Activated T-cell treated with anti-CD3 and anti-CD28 coated beads, Interleukin-2, amount 50 U/mL, for 24 hours (primary cell): ENCODE results near the gene ZCWPW2.

Experiments used
- DNase-seq: peaks from one replicate; pipeline ENCODE4 v3.0.0-alpha.2; 2020
- H3K27ac Mint-ChIP-seq: 2 replicates; pipeline ENCODE4 v1.8.0; 2020; ENCODE audit warnings: mild to moderate bottlenecking, mixed read lengths
- H3K27me3 Mint-ChIP-seq: 2 replicates; pipeline ENCODE4 v1.8.0; 2020; ENCODE audit warnings: mixed read lengths
- H3K36me3 Mint-ChIP-seq: 2 replicates; pipeline ENCODE4 v1.8.0; 2020; ENCODE audit warnings: low read depth, mixed read lengths
- H3K4me1 Mint-ChIP-seq: 2 replicates; pipeline ENCODE4 v1.8.0; 2020; ENCODE audit warnings: low read depth, mixed read lengths
- H3K4me3 Mint-ChIP-seq: 2 replicates; pipeline ENCODE4 v1.8.0; 2020; ENCODE audit warnings: mild to moderate bottlenecking, moderate library complexity, mixed read lengths
- H3K9me3 Mint-ChIP-seq: 2 replicates; pipeline ENCODE4 v1.8.0; 2020; ENCODE audit warnings: mixed read lengths

ZCWPW2 gene

GRCh38 chr3:28575100-28575745 is 226.7 kb downstream of the ZCWPW2 start:
- Mint-ChIP-seq H3K9me3 (no peaks in the 10 kb centered on the region), H3K4me3 (no peak overlapping the region), H3K27me3 (peaks cover 72% of the 10 kb centered on the region), H3K36me3 (no peaks in the 10 kb centered on the region), H3K4me1 (peaks cover 5% of the 10 kb centered on the region), H3K27ac (no peak overlapping the region)
- DNase-seq: no peak
